HS-5 (cell line): ENCODE measurements around the gene ZNF792.
A peak's percentile ranks its signal among the peaks of the same experiment; 100 is the strongest.
"Not testable (repeated sequence)": the region's sequence is repeated elsewhere in the genome, so short reads cannot be mapped to it uniquely, and the experiment has no call there.

Source experiments
- DNase-seq: peaks from one replicate; pipeline ENCODE4 v3.0.0-alpha.2; 2012; ENCODE audit warnings: low read depth

ZNF792 gene

GRCh38 chr19:34998777-34999497 is 34.9 kb upstream of the ZNF792 start:
- no peak for DNase-seq

DNA sequence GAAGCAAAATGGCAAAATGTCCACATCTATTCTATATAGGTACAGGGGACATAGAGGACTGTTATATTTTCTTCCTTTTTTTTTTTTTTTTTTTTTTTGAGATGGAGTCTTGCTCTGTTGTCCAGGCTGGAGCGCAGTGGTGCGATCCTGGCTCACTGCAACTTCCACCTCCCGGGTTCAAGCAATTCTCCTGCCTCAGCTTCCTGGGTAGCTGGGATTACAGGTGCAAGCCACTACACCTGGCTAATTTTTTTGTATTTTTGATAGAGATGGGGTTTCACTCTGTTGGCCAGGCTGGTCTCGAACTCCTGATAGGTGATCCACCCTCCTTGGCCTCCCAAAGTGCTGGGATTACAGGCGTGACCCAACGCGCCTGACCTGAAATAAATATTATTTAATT is 34.2 kb upstream of the ZNF792 start:
- DNase-seq: not testable (repeated sequence)

DNA sequence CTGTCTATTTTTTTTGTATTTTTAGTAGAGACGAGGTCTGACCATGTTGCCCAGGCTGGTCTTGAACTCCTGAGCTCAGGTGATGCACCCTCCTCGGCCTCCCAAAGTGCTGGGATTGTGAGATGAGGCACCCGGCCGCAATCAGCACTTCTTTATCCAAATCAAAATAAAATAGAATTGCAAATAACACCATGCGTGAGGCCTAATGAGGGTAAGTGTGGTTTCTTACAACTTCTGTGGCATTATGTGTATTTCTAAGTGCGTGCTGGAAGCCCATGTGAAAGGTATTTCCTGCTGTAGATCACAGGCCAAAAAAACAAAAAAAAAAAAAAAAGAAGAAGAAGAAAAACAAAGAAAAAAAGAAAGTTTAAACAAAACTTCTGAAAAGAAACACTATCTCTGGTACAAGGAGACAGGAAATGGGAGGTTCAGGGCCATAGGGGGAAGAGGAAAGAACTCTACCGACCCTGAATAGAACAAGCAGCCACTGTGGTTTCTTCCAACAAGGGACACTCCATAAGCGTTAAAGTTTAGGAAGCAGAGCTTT is 33.1 kb upstream of the ZNF792 start:
- DNase-seq: no peak

GRCh38 chr19:34995551-34995950 is 31.5 kb upstream of the ZNF792 start:
- no peak for DNase-seq

GRCh38 chr19:34994643-34995541 is 30.9 kb upstream of the ZNF792 start:
- no peak for DNase-seq

DNA sequence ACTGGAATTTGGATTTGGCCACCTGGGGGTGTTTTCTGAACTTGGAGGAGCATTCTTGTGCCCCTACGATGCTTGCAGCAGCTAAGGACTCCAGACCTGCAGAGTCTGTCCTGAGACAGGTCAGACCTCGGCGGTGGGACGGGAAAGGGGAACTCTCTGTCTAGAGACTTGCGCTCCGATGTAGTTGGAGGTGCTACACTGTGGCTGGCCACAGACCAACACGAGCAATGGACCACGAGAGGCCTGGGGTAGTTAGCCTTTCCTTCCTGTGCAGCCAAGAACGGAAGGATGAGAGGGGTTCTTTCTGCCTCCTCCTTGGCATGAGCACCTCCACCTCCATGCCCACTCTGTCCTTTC is 30.2 kb upstream of the ZNF792 start:
- no peak for DNase-seq

- not testable (repeated sequence) for DNase-seq
Observed at GRCh38 chr19:34992582-34992981, 28.6 kb upstream of the ZNF792 start.

- no peak for DNase-seq
Observed at GRCh38 chr19:34991542-34992333, 27.7 kb upstream of the ZNF792 start.

DNA sequence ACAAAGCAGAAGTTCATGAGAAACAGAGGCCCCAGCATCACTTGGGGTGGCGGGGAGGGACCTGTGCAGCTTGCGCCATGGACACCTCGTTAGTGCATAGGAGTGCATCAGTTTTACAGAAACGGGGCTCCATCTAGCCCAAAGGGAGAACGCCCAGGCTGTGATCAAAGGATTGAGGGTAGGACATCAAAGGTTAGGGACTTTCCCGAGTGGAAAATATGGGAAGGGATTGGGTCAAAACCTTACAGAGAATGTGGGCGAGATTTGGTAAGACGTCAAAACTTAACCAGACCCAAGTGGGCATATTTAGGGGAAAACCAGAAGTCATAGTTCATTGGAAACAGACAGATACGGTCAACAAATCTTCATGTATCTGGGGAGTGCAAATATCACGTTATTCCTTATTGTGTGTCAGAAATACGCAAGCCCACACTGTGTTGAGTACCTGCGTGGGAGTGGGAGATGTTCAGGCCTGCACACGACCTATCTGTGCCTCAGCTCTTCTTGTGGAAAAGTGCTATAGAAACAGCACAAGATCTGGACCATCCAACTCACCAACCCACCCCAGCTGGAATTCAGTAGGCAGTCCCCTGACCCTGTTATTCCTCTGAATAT is 26.7 kb upstream of the ZNF792 start:
- no peak for DNase-seq

DNA sequence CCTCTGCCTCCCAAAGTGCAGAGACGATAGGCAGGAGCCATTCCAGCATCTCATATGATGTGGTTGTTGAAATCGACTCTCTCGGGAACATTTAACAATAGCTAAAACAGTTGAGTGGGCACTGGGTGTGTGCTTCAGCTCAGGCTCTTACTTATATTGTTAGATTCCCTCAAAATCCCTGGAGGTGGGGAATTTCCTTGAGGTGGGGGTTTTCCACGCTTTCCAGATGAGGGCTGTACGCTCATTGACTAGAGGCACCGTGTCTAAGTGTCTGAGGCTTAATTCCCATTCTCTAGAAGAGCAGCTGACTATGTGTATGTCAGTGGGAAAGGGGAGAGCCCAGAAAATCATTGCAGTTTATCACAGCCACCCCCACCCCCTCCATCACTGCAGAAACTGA is 25.3 kb upstream of the ZNF792 start:
- DNase-seq: no peak

- DNase-seq: no peak
Observed at GRCh38 chr19:34988119-34988518, 24.1 kb upstream of the ZNF792 start.

DNA sequence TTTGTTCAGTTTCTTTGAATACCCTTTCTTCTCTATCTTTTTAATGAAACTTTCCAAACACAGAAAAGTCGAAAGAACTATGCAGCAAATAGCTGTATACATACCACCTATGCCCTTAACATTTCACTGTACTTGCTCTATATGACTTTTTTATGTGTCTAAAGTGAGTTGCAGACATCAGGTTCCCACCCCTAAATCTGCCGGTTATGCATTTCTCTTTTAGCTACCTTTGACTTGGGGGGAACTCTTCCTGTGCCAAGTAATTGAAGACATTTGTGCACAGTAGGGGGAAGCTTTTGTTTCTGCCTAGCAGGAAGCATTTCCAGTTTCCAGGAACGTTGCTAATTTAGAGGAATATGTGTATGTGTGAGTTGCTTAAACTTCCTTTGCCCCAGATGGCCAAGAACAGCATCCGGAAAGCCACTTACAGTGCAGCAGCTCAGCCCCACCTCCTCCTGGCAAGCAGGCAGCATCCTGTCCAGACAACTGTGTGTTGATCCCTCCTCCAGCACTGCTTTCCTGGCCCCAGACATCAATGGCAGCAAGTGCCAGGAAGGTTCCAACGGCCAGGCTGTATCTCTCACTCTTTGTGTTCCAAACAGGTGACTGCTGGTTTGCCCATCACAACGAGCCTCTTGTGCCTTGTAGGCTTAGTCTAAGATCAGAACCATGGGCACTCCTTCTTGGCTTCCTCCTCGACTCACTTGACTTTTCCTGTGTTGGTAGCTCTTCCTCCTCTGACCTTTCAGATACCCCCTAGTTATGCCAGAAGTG is 21.4 kb upstream of the ZNF792 start:
- no peak for DNase-seq

GRCh38 chr19:34984287-34984686 is 20.3 kb upstream of the ZNF792 start:
- no peak for DNase-seq

GRCh38 chr19:34983786-34984185 is 19.8 kb upstream of the ZNF792 start:
- no peak for DNase-seq

DNA sequence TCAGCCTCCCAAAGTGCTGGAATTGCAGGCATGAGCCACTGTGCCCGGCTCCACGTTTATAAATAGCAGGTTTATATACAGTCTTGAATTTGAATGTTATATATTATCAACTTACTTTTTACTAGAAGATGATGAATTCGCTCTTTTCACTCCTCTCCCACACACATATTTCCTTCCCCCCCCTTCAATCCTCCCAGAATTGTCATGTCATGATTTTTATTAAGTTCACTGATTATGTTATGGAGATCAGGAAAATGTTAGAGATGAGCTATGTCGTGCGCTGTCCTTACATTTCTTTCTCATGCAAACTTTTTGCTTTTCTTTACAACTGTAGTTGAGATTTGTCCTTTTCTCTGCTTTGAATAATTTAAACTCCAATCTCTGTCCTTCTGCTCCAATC is 18.2 kb upstream of the ZNF792 start:
- DNase-seq: no peak

DNA sequence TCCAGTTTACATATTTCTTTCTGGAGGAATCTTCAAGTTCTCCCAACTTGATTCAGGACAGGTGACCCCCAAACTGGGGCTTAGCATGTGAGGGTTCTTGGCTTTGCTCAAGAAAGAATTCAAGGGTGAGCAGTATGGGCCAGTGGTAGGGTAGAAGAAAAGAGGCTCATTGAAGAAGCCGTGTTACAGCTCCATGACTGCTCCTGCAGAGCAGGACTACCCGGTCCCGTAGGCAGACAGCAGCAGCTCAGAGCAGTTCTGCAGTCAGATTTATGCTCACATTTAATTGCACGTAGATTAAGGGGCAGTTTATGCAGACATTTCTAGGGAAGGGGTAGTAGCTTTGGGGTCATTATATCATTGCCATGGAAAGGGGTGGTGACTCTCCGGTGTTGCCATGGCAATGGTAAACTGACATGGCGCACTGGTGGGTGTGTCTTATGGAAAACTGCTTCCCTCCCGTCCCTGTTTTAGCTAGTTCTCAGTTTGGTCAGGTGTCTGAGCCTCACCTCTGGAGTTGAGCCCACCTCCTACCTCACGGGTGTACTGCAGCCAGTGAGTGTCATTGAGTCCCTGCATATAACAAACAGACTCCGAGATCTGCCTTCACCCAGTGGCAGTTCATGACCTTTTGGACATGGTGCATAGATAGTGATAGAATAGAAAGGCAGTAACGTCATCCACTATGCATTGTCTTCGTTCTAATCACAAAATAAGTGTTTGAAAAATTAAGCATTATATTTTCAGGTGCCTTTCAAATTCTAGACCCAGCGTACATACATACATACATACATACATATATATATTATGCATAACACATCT is 16.0 kb upstream of the ZNF792 start:
- no peak for DNase-seq

DNA sequence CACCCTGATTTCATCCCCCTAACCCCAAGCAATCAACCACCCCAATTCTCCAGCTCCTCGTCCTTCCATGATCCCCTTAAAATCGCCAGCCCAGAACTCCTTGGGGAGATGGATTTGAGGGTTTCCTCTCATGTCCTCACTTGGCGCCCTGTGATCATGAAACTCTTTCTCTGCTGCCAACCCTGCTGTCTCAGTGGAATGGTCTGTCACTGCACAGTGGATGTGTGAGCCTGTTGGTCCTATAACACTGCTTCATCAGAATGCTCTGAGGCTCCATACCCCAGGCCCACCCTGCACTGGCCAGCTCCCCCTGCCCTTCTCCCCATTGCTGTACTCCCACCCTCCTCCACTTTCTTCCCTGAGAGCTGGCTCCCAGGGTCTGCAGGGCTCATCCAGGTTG is 12.6 kb upstream of the ZNF792 start:
- no peak for DNase-seq

GRCh38 chr19:34975056-34975455 is 11.0 kb upstream of the ZNF792 start:
- no peak for DNase-seq

DNA sequence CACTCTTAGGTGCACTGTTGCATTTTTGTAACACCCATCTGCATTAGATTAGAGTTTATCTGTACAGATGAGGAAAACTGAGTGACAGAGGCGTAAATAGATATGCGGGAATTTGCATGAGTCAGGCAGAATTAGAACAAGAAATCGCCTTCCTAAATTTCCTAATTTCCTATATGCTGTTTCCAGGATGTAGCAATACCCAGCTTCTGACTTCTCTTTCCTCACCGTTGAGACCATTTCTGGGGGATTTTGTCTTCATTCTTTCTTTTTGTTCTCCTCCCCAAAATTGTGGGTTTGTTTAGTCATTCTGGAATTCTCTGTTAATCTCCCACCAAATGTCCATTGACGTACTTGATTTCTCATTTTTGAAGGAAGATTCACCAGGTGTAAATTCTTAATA is 10.6 kb upstream of the ZNF792 start:
- peak; percentile 34 for DNase-seq

DNA sequence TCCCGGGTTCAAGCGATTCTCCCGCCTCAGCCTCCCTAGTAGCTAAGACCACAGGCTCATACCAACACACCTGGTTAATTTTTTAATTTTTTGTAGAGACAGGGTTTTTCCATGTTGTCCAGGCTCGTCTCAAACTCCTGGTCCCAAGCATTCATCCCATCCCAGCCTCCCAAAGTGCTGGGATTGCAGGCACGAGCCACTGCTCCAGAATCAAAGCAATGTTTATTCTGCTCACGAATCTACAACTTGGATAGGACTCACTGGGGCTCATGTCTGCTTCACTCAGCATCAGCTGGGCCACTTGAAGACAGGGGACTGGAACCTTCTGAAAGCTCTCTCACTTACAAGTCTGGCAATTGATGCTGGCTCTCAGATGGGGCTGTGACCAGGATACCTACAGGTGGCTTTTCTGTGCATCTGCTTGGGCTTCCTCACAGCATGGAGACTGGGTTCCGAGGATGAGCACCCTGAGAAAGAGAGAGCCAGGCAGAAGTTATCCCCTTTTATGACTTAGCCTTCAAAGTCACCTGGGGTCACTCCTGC is 8.2 kb upstream of the ZNF792 start:
- DNase-seq: no peak
